HepG2 (cell line): Measurements from ENCODE around the gene ATP11A. TPM values are rescaled to one million over a fixed set of nuclear protein-coding genes. Genes with fewer than 3 reads are reported as not detected.

Experiments used
- ATAD3A ChIP-seq: sonication (generic); formaldehyde crosslinking; IDR thresholded peaks from 2 replicates; pipeline ENCODE4 v1.4.0; 2020; ENCODE audit warnings: missing genetic modification reagents
- CHCHD3 ChIP-seq: sonication (generic); formaldehyde crosslinking; IDR thresholded peaks from 2 replicates; pipeline ENCODE4 v1.8.0; 2022; ENCODE audit warnings: mild to moderate bottlenecking, missing genetic modification reagents, moderate library complexity
- ETV5 ChIP-seq: IDR thresholded peaks from 2 replicates; pipeline ENCODE4 v1.6.1; 2018; ENCODE audit warnings: missing biosample characterization, missing genetic modification reagents, inconsistent platforms, borderline replicate concordance
- GATA4 ChIP-seq: sonication (generic); IDR thresholded peaks from 2 replicates; pipeline ENCODE4 v1.6.1; 2016; ENCODE audit warnings: antibody characterized with exemption, low read depth, borderline replicate concordance
- HNRNPH1 ChIP-seq: fragments of 200-400 bp; formaldehyde crosslinking; optimal IDR thresholded peaks from 2 replicates; pipeline ENCODE3; 2017; ENCODE audit warnings: mild to moderate bottlenecking, low read depth, low read length
- MIXL1 ChIP-seq: IDR thresholded peaks from 2 replicates; pipeline ENCODE4 v1.6.1; 2016
- NR2F2 ChIP-seq: IDR thresholded peaks from 2 replicates; pipeline ENCODE4 v1.6.1; 2012; ENCODE audit warnings: low read depth, inconsistent platforms, borderline replicate concordance
- SOX6 ChIP-seq, 2 experiments: fragments of 450-650 bp in 1 of 2; sonication (generic) in 1 of 2; formaldehyde crosslinking in 1 of 2; IDR thresholded peaks; 2 replicates each; pipeline versions ENCODE4 v1.4.0 to v1.6.1; 2017 to 2020; ENCODE audit warnings: antibody characterized with exemption in 1 of 2, mild to moderate bottlenecking in 1 of 2, missing genetic modification reagents in 1 of 2
- TOPORS ChIP-seq: sonication (generic); formaldehyde crosslinking; IDR thresholded peaks from 2 replicates; pipeline ENCODE4 v1.8.0; 2023; ENCODE audit warnings: mild to moderate bottlenecking, missing genetic modification reagents
- ZNF329 ChIP-seq: sonication (generic); formaldehyde crosslinking; IDR thresholded peaks from 2 replicates; pipeline ENCODE4 v1.9.0; 2021; ENCODE audit warnings: low read depth, mild to moderate bottlenecking, missing genetic modification reagents
- ZNF460 ChIP-seq: sonication (generic); formaldehyde crosslinking; IDR thresholded peaks from 2 replicates; pipeline ENCODE4 v1.5.1; 2020; ENCODE audit warnings: missing genetic modification reagents, mild to moderate bottlenecking, borderline replicate concordance
- polyA plus RNA-seq, 8 experiments: library from polyadenylated mRNA; depleted of rRNA in 3 of 8; stranded (reverse) in 7 of 8; unstranded in 1 of 8; fragments of >200 nt; fragmentation: Illumina TruSeq in 4 of 8; extraction: Trizol in 4 of 8; gene quantifications; 2 replicates each; pipeline versions ENCODE4 v1.2.1 to v1.2.3, GENCODE V29; 2011 to 2016; ENCODE audit warnings: low read depth in 4 of 8, missing spikeins in 1 of 8, mixed read lengths in 1 of 8; ENCODE audit not compliant: insufficient read depth in 1 of 8
- total RNA-seq, 5 experiments: library from RNA; depleted of rRNA; stranded (reverse); fragments of >200 nt; fragmentation: Illumina TruSeq; extraction: Trizol; gene quantifications; 2 replicates each; pipeline ENCODE4 v1.2.3, GENCODE V29; 2016; ENCODE audit warnings: low read depth in 1 of 5
- TF ChIP-seq, protein P1 (sequence below): sonication (generic); formaldehyde crosslinking; IDR thresholded peaks from 2 replicates; pipeline ENCODE4 v1.5.0; 2020; ENCODE audit warnings: mild to moderate bottlenecking, missing genetic modification reagents
- TF ChIP-seq, protein P2 (sequence below): sonication (generic); formaldehyde crosslinking; IDR thresholded peaks from 2 replicates; pipeline ENCODE4 v1.4.0; 2020; ENCODE audit warnings: missing genetic modification reagents
- TF ChIP-seq, protein P3 (sequence below), 2 experiments: fragments of 450-650 bp in 1 of 2; sonication (generic) in 1 of 2; formaldehyde crosslinking; IDR thresholded peaks; 2 replicates each; pipeline versions ENCODE4 v1.5.0 to v1.8.0; 2020 to 2022; ENCODE audit warnings: mild to moderate bottlenecking in 1 of 2, missing genetic modification reagents in 1 of 2
- TF ChIP-seq, protein P4 (sequence below): sonication (generic); formaldehyde crosslinking; IDR thresholded peaks from 2 replicates; pipeline ENCODE4 v1.5.1; 2020; ENCODE audit warnings: missing genetic modification reagents, mild to moderate bottlenecking, borderline replicate concordance
- TF ChIP-seq, protein P5 (sequence below): sonication (generic); formaldehyde crosslinking; IDR thresholded peaks from 2 replicates; pipeline ENCODE4 v1.5.1; 2020; ENCODE audit warnings: missing genetic modification reagents, mild to moderate bottlenecking, borderline replicate concordance
- TF ChIP-seq, protein P6 (sequence below): sonication (generic); formaldehyde crosslinking; IDR thresholded peaks from 2 replicates; pipeline ENCODE4 v1.4.0; 2020; ENCODE audit warnings: mild to moderate bottlenecking, low read depth, missing genetic modification reagents

ATP11A gene
- total and polyA plus RNA-seq, 2 of the 13 experiments (the other 11 are each of a cell fraction or from before 2014, with no cell fraction given), result 18.4 to 20.1 TPM

DNA sequence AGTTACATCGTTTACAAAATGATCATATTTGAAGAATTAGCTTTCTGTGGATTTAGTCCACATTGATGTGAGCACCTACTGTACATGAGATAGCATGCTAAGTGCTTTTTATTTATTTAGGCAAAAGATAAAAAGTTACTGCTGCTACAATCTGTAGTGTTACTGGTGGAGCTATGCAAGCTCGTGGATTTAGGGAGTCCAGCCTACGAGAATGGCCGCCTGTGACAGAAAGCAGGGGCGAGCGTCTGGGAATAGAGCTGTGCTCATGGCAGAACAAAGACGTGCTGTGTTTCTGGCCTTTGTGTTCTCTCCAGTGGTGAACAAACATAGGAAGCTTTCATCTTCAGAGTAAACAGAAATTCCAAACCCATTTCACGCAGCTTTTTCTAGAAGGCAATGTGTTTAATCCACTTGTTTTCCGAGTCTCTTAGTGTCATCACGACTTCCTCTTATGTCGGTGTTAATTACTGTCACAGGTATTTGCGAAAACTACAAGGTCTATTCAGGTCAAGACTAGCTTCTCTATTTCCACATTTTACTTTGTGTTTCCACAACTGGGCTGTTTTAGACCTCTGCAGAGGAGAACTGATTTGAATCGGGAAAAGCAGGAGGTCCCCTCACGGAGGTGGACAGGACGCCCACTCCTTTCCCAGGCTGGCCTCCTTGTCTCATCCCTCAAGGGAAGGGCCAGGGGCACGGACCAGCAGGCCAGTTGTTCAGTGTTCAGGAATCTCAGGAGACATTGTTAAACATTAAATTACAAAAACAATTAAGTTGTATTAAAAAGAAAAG is 67.3 kb downstream of the ATP11A start (continued):
- TF ChIP-seq ZNF460 (no peak), MIXL1 (CRISPR knock-in tag) (peak; percentile 93), SOX6 (IDR thresholded peaks at IDR 0.05) (no peak), SOX6 (CRISPR knock-in tag; IDR thresholded peaks at IDR 0.05) (peak; percentile 99), ATAD3A (no peak), GATA4 (peak; percentile 54; the same call in 1 of the 2 replicates), ETV5 (peak; percentile 79; the same call in 1 of the 2 replicates), NR2F2 (peak; percentile 78), CHCHD3 (CRISPR knock-in tag) (no peak), HNRNPH1 (no peak), ZNF329 (no peak), TOPORS (CRISPR knock-in tag) (no peak)
- TF ChIP-seq, protein P1, sequence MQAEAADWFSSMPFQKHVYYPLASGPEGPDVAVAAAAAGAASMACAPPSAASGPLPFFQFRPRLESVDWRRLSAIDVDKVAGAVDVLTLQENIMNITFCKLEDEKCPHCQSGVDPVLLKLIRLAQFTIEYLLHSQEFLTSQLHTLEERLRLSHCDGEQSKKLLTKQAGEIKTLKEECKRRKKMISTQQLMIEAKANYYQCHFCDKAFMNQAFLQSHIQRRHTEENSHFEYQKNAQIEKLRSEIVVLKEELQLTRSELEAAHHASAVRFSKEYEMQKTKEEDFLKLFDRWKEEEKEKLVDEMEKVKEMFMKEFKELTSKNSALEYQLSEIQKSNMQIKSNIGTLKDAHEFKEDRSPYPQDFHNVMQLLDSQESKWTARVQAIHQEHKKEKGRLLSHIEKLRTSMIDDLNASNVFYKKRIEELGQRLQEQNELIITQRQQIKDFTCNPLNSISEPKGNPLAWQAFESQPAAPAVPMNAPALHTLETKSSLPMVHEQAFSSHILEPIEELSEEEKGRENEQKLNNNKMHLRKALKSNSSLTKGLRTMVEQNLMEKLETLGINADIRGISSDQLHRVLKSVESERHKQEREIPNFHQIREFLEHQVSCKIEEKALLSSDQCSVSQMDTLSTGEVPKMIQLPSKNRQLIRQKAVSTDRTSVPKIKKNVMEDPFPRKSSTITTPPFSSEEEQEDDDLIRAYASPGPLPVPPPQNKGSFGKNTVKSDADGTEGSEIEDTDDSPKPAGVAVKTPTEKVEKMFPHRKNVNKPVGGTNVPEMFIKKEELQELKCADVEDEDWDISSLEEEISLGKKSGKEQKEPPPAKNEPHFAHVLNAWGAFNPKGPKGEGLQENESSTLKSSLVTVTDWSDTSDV (CRISPR knock-in tag), result no peak
- TF ChIP-seq, protein P2, sequence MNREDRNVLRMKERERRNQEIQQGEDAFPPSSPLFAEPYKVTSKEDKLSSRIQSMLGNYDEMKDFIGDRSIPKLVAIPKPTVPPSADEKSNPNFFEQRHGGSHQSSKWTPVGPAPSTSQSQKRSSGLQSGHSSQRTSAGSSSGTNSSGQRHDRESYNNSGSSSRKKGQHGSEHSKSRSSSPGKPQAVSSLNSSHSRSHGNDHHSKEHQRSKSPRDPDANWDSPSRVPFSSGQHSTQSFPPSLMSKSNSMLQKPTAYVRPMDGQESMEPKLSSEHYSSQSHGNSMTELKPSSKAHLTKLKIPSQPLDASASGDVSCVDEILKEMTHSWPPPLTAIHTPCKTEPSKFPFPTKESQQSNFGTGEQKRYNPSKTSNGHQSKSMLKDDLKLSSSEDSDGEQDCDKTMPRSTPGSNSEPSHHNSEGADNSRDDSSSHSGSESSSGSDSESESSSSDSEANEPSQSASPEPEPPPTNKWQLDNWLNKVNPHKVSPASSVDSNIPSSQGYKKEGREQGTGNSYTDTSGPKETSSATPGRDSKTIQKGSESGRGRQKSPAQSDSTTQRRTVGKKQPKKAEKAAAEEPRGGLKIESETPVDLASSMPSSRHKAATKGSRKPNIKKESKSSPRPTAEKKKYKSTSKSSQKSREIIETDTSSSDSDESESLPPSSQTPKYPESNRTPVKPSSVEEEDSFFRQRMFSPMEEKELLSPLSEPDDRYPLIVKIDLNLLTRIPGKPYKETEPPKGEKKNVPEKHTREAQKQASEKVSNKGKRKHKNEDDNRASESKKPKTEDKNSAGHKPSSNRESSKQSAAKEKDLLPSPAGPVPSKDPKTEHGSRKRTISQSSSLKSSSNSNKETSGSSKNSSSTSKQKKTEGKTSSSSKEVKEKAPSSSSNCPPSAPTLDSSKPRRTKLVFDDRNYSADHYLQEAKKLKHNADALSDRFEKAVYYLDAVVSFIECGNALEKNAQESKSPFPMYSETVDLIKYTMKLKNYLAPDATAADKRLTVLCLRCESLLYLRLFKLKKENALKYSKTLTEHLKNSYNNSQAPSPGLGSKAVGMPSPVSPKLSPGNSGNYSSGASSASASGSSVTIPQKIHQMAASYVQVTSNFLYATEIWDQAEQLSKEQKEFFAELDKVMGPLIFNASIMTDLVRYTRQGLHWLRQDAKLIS (CRISPR knock-in tag), result no peak
- TF ChIP-seq, protein P3, sequence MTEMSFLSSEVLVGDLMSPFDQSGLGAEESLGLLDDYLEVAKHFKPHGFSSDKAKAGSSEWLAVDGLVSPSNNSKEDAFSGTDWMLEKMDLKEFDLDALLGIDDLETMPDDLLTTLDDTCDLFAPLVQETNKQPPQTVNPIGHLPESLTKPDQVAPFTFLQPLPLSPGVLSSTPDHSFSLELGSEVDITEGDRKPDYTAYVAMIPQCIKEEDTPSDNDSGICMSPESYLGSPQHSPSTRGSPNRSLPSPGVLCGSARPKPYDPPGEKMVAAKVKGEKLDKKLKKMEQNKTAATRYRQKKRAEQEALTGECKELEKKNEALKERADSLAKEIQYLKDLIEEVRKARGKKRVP (CRISPR knock-in tag; IDR thresholded peaks at IDR 0.05), result peak in 1 of 2 experiments; percentile 76; a peak in 2 of 4 replicates
- TF ChIP-seq, protein P4, sequence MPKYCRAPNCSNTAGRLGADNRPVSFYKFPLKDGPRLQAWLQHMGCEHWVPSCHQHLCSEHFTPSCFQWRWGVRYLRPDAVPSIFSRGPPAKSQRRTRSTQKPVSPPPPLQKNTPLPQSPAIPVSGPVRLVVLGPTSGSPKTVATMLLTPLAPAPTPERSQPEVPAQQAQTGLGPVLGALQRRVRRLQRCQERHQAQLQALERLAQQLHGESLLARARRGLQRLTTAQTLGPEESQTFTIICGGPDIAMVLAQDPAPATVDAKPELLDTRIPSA (CRISPR knock-in tag), result no peak
- TF ChIP-seq, protein P5, sequence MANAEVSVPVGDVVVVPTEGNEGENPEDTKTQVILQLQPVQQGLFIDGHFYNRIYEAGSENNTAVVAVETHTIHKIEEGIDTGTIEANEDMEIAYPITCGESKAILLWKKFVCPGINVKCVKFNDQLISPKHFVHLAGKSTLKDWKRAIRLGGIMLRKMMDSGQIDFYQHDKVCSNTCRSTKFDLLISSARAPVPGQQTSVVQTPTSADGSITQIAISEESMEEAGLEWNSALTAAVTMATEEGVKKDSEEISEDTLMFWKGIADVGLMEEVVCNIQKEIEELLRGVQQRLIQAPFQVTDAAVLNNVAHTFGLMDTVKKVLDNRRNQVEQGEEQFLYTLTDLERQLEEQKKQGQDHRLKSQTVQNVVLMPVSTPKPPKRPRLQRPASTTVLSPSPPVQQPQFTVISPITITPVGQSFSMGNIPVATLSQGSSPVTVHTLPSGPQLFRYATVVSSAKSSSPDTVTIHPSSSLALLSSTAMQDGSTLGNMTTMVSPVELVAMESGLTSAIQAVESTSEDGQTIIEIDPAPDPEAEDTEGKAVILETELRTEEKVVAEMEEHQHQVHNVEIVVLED (CRISPR knock-in tag), result no peak
- TF ChIP-seq, protein P6, sequence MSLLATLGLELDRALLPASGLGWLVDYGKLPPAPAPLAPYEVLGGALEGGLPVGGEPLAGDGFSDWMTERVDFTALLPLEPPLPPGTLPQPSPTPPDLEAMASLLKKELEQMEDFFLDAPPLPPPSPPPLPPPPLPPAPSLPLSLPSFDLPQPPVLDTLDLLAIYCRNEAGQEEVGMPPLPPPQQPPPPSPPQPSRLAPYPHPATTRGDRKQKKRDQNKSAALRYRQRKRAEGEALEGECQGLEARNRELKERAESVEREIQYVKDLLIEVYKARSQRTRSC (CRISPR knock-in tag), result no peak
